ENCODE results near the gene CRABP2. TPM values are rescaled to one million over a fixed set of nuclear protein-coding genes. Genes with fewer than 3 reads are reported as not detected.
A peak's percentile ranks its signal among the peaks of the same experiment; 100 is the strongest.

CRABP2 gene
- total RNA-seq (ENCODE audit: low replicate concordance): 83.7 and 370 TPM in 2 replicates
- long read RNA-seq, transcript CRABP2-203 (4 exons, 992 nt): major isoform, 8 of 8 reads
- long read RNA-seq, partial matches to known transcripts: 0 of 8 reads
- long read RNA-seq, other reads (novel, unspliced or antisense): 0 of 8 reads

- DNase-seq (ENCODE audit: extremely low spot score, unreplicated experiment): no peak
- peak within 1 kb of the TSS; percentile 93 for H3K4me3 Mint-ChIP-seq
- peak within 1 kb of the TSS; percentile 80 for H3K27ac Mint-ChIP-seq
- no peaks in the 10 kb centered on the region for H3K9me3 Mint-ChIP-seq
- TF ChIP-seq CTCF (conservative IDR thresholded peaks at IDR 0.05): no peak
- H3K27me3 Mint-ChIP-seq: peaks cover 7% of the 10 kb centered on the region
- H3K36me3 Mint-ChIP-seq: peaks cover 7% of the 10 kb centered on the region
- H3K4me1 Mint-ChIP-seq (ENCODE audit: unreplicated experiment): peaks cover 55% of the 10 kb centered on the region
These were observed at the start of gene CRABP2 for GRCh38 chr1:156705321-156705917. Gene CRABP2, minus strand, starts transcription at chr1:156705583. Its CDS starts 137 bp downstream, at chr1:156705446.

- Mint-ChIP-seq H3K9me3 (no peaks in the 10 kb centered on the region), H3K27ac (no peak overlapping the region), H3K27me3 (no peaks in the 10 kb centered on the region)
These were observed 48.8 kb upstream of the CRABP2 start for GRCh38 chr1:156754219-156754618.

GRCh38 chr1:156752843-156753482, 47.6 kb upstream of the CRABP2 start:
- H3K27me3 Mint-ChIP-seq: no peaks in the 10 kb centered on the region
- H3K4me1 Mint-ChIP-seq (ENCODE audit: unreplicated experiment): peaks cover 25% of the 10 kb centered on the region
- no peak for TF ChIP-seq CTCF (conservative IDR thresholded peaks at IDR 0.05)
- no peaks in the 10 kb centered on the region for H3K9me3 Mint-ChIP-seq
- DNase-seq (ENCODE audit: extremely low spot score, unreplicated experiment): no peak
- H3K27ac Mint-ChIP-seq: peak overlapping the region; percentile 95
- H3K4me3 Mint-ChIP-seq: peak overlapping the region; percentile 96
- no peaks in the 10 kb centered on the region for H3K36me3 Mint-ChIP-seq

More at GRCh38 chr1:156754219-156754618, 48.8 kb upstream of the CRABP2 start:
- Mint-ChIP-seq H3K4me1 (ENCODE audit: unreplicated experiment) (peaks cover 18% of the 10 kb centered on the region), H3K36me3 (no peaks in the 10 kb centered on the region), H3K4me3 (peak overlapping the region; percentile 45)
- DNase-seq (ENCODE audit: extremely low spot score, unreplicated experiment): no peak
- no peak for TF ChIP-seq CTCF (conservative IDR thresholded peaks at IDR 0.05)

GRCh38 chr1:156751757-156752481, 46.5 kb upstream of the CRABP2 start:
- Mint-ChIP-seq H3K9me3 (no peaks in the 10 kb centered on the region), H3K27ac (peak overlapping the region; percentile 95), H3K36me3 (no peaks in the 10 kb centered on the region), H3K27me3 (no peaks in the 10 kb centered on the region), H3K4me1 (ENCODE audit: unreplicated experiment) (peaks cover 32% of the 10 kb centered on the region), H3K4me3 (peak overlapping the region; percentile 96)
- peak; percentile 97 for DNase-seq (ENCODE audit: extremely low spot score, unreplicated experiment)
- TF ChIP-seq CTCF (conservative IDR thresholded peaks at IDR 0.05): no peak

- no peak for DNase-seq (ENCODE audit: extremely low spot score, unreplicated experiment)
- Mint-ChIP-seq H3K36me3 (no peaks in the 10 kb centered on the region), H3K4me1 (ENCODE audit: unreplicated experiment) (peaks cover 32% of the 10 kb centered on the region), H3K9me3 (no peaks in the 10 kb centered on the region), H3K4me3 (peak within 1 kb of the TSS; percentile 96), H3K27me3 (no peaks in the 10 kb centered on the region), H3K27ac (peak within 1 kb of the TSS; percentile 99)
- TF ChIP-seq CTCF (conservative IDR thresholded peaks at IDR 0.05): no peak
These were observed 46.0 kb upstream of the CRABP2 start, which contains the start of gene HDGF for GRCh38 chr1:156751451-156751756. Gene HDGF, minus strand, starts transcription at chr1:156751675. Its CDS starts 246 bp downstream, at chr1:156751429.
